Stimulated activated CD8-positive, alpha-beta memory T cell treated with anti-CD3 and anti-CD28 coated beads, Interleukin-2, amount 100 ng/mL, for 48 hours (primary cell): ENCODE results near the gene SFSWAP.

Experiments used
- DNase-seq, 2 donors: peaks; one replicate each; pipeline ENCODE4 v3.0.0-alpha.2; 2020; ENCODE audit warnings: low read depth in 2 of 2

Gene SFSWAP

GRCh38 chr12:131833896-131834641, 123.2 kb downstream of the SFSWAP start:
- no peak for DNase-seq

GRCh38 chr12:131834798-131835615, 124.1 kb downstream of the SFSWAP start:
- no peak for DNase-seq

- DNase-seq = no peak
These were observed 124.8 kb downstream of the SFSWAP start for GRCh38 chr12:131835616-131836171.

GRCh38 chr12:131836193-131836592, 125.3 kb downstream of the SFSWAP start:
- no peak for DNase-seq

GRCh38 chr12:131836714-131837397, 126.0 kb downstream of the SFSWAP start:
- DNase-seq = no peak

GRCh38 chr12:131840643-131841416, 129.9 kb downstream of the SFSWAP start:
- DNase-seq = no peak

GRCh38 chr12:131841547-131841946, 130.7 kb downstream of the SFSWAP start:
- no peak for DNase-seq

- no peak for DNase-seq
These were observed 131.3 kb downstream of the SFSWAP start for GRCh38 chr12:131842169-131842568.

GRCh38 chr12:131843527-131843926, 132.6 kb downstream of the SFSWAP start:
- DNase-seq = no peak

- no peak for DNase-seq
These were observed 133.2 kb downstream of the SFSWAP start for GRCh38 chr12:131844140-131844539.

GRCh38 chr12:131844656-131845055, 133.8 kb downstream of the SFSWAP start:
- no peak for DNase-seq

GRCh38 chr12:131845121-131845520, 134.2 kb downstream of the SFSWAP start:
- no peak for DNase-seq

- DNase-seq = no peak
These were observed 136.6 kb downstream of the SFSWAP start for GRCh38 chr12:131847456-131847855.

GRCh38 chr12:131848753-131849152, 137.9 kb downstream of the SFSWAP start:
- no peak for DNase-seq
